ENCODE measurements around the gene WASL.
"Not testable (repeated sequence)": the region's sequence is repeated elsewhere in the genome, so short reads cannot be mapped to it uniquely, and the experiment has no call there.

The WASL gene

GRCh38 chr7:123748734-123749536, at the start of gene WASL:
Gene WASL (minus strand): TSS chr7:123749003. CDS start chr7:123748734, 269 bp downstream.
- peak; percentile 78 to 91 (median 81) for DNase-seq

GRCh38 chr7:123797673-123798531, 49.1 kb upstream of the WASL start:
- DNase-seq = peak in 2 of 6 experiments; percentile 1 to 16

- no peak for DNase-seq
These were observed 47.8 kb upstream of the WASL start for GRCh38 chr7:123796568-123796967.

GRCh38 chr7:123795917-123796316, 47.1 kb upstream of the WASL start:
- DNase-seq = no peak

- not testable (repeated sequence) for DNase-seq
These were observed 46.3 kb upstream of the WASL start for GRCh38 chr7:123795116-123795515.

GRCh38 chr7:123792547-123792946, 43.7 kb upstream of the WASL start:
- no peak for DNase-seq

- DNase-seq = no peak
These were observed 42.2 kb upstream of the WASL start for GRCh38 chr7:123791001-123791400.

- DNase-seq = no peak
These were observed 41.0 kb upstream of the WASL start for GRCh38 chr7:123789817-123790216.

- DNase-seq = no peak
These were observed 40.5 kb upstream of the WASL start for GRCh38 chr7:123789206-123789784.

- DNase-seq = no peak
These were observed 39.8 kb upstream of the WASL start for GRCh38 chr7:123788584-123788983.

- no peak for DNase-seq
These were observed 38.6 kb upstream of the WASL start for GRCh38 chr7:123787220-123788007.

GRCh38 chr7:123784263-123784662, 35.5 kb upstream of the WASL start:
- no peak for DNase-seq

GRCh38 chr7:123783820-123784219, 35.0 kb upstream of the WASL start:
- DNase-seq = no peak

- no peak for DNase-seq
These were observed 33.4 kb upstream of the WASL start for GRCh38 chr7:123782071-123782798.

- not testable (repeated sequence) for DNase-seq
These were observed 31.7 kb upstream of the WASL start for GRCh38 chr7:123780472-123780871.

- DNase-seq = no peak
These were observed 25.7 kb upstream of the WASL start for GRCh38 chr7:123774496-123774895.

GRCh38 chr7:123773481-123773880, 24.7 kb upstream of the WASL start:
- DNase-seq = no peak

- no peak for DNase-seq
These were observed 23.8 kb upstream of the WASL start for GRCh38 chr7:123772652-123773051.

- no peak for DNase-seq
These were observed 23.0 kb upstream of the WASL start for GRCh38 chr7:123771846-123772245.

GRCh38 chr7:123771256-123771655, 22.5 kb upstream of the WASL start:
- DNase-seq = no peak

- DNase-seq = no peak
These were observed 21.6 kb upstream of the WASL start for GRCh38 chr7:123770378-123770777.

- no peak for DNase-seq
These were observed 20.6 kb upstream of the WASL start for GRCh38 chr7:123769371-123769770.
